Transverse colon (tissue), 4 donors: ENCODE measurements around the gene CHADL. TPM values are rescaled to one million over a fixed set of nuclear protein-coding genes. Genes with fewer than 3 reads are reported as not detected.
A peak's percentile ranks its signal among the peaks of the same experiment; 100 is the strongest.

Experiments
- DNase-seq: peaks from one replicate; pipeline ENCODE4 v3.0.0-alpha.2; 2019
- H3K27ac ChIP-seq, 4 donors: fragments of 200-600 bp; sonication (generic); 2 replicates each; pipeline ENCODE4 v1.5.1; 2016 to 2018; ENCODE audit warnings: inconsistent platforms in 4 of 4
- H3K27me3 ChIP-seq: fragments of 200-600 bp; sonication (generic); 2 replicates; pipeline ENCODE4 v1.5.1; 2017; ENCODE audit warnings: inconsistent platforms
- H3K36me3 ChIP-seq, 4 donors: fragments of 200-600 bp; sonication (generic); 2 replicates each; pipeline ENCODE4 v1.5.1; 2017 to 2019; ENCODE audit warnings: inconsistent platforms in 4 of 4
- H3K4me1 ChIP-seq, 4 donors: fragments of 200-600 bp; sonication (generic); 2 replicates each; pipeline ENCODE4 v1.5.1; 2017 to 2020; ENCODE audit warnings: inconsistent platforms in 4 of 4
- H3K4me3 ChIP-seq, 4 donors: fragments of 200-600 bp; sonication (generic); 1 replicate in 1 of 4; 2 replicates in 3 of 4; pipeline versions ENCODE4 v1.5.1 to v1.6.1; 2017 to 2019; ENCODE audit warnings: inconsistent platforms in 4 of 4
- H3K9me3 ChIP-seq, 2 donors: fragments of 200-600 bp; sonication (generic); 2 replicates each; pipeline ENCODE4 v1.5.1; 2017 to 2019; ENCODE audit warnings: inconsistent platforms in 2 of 2
- EP300 ChIP-seq: sonication (generic); formaldehyde crosslinking; IDR thresholded peaks from one replicate; pipeline ENCODE4 v1.6.1; 2017; ENCODE audit warnings: antibody characterized with exemption, low read depth
- POLR2A ChIP-seq: fragments of 450-650 bp; IDR thresholded peaks from one replicate; pipeline ENCODE4 v1.6.1; 2016; ENCODE audit warnings: antibody characterized with exemption, mild to moderate bottlenecking, moderate library complexity
- POLR2AphosphoS5 ChIP-seq, 3 donors: sonication (generic); formaldehyde crosslinking; IDR thresholded peaks; one replicate each; pipeline ENCODE4 v1.6.1; 2016; ENCODE audit warnings: antibody characterized with exemption in 3 of 3
- WGBS, 2 donors: methylation state at CpG; one replicate each; pipeline ENCODE4 v1.1.5; 2018; ENCODE audit warnings: low coverage in 1 of 2; 5-methylcytosine and 5-hydroxymethylcytosine counted together
- in situ Hi-C, 4 donors: fragments of 200-750 bp; cut with MboI; loops; one replicate each; pipeline versions ENCODE4 v1.15.0 to v1.15.1; 2017; ENCODE audit warnings: low sequenced_read_pairs in 3 of 4, low pct_ligation_motif_present in 1 of 4, low pct_unique_long_range_greater_than_20kb in 1 of 4
- intact Hi-C: fragments of 100-400 bp; cut with DNase I; formaldehyde crosslinking; loops from one replicate; pipeline ENCODE4 v1.15.1; 2023; ENCODE audit warnings: low total_unique reads
- total RNA-seq, 4 donors: library from RNA; depleted of rRNA; stranded (reverse); fragments of >200 nt; gene quantifications; one replicate each; pipeline ENCODE4 v1.1.0, GENCODE V29; 2016
- TF ChIP-seq, protein P1 (sequence below), 5 experiments: fragments of 200-600 bp in 3 of 5; fragments of 450-650 bp in 2 of 5; sonication (generic) in 3 of 5; IDR thresholded peaks; 1 replicate in 2 of 5; 2 replicates in 3 of 5; pipeline ENCODE4 v1.5.1; 2016 to 2017; ENCODE audit warnings: antibody characterized with exemption in 5 of 5, inconsistent platforms in 3 of 5, mild to moderate bottlenecking in 2 of 5, moderate library complexity in 1 of 5

The CHADL gene
- total RNA-seq, 4 donors from 2014 or later = 3.0 to 20.6 (median 5.3) TPM

DNA sequence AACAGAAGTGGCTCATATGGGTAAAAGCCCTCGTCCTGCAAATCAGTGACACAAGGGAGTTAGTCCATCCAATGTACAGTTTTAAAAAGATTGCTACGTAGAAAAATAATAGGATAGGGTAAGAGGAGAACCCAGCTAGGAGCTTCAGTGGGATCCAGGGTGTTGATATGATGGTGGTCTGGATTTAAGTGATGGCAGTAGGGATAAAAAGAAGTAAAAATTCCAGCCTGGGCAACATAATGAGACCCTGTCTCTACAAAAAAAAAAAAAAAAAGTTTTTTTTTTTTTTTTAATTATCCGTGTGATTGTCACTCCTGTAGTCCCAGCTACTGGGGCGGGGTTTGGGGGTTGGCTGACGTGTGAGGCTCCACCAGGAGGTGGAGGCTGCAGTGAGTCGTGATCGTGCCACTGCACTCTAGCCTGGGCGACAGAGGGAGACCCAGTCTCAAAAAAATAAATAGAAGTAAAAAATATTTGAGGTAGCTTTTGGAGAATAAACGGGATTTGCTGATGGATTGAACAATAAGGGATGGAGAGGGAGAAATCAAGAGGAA is 42.6 kb downstream of the CHADL start:
- peak overlapping the region; percentile 44 to 84 (median 56) for H3K4me3 ChIP-seq
- H3K4me1 ChIP-seq = peaks cover 10 to 14% (median 12%) of the 10 kb centered on the region in 4 donors
- H3K36me3 ChIP-seq = no peaks in the 10 kb centered on the region
- intact Hi-C loops (no loop called here), in situ Hi-C loops (no loop called here)
- H3K27me3 ChIP-seq = no peaks in the 10 kb centered on the region
- H3K27ac ChIP-seq = peak overlapping the region; percentile 55 to 74 (median 67)
- no peaks in the 10 kb centered on the region for H3K9me3 ChIP-seq
- DNase-seq = peak; percentile 56
- TF ChIP-seq, protein P1, sequence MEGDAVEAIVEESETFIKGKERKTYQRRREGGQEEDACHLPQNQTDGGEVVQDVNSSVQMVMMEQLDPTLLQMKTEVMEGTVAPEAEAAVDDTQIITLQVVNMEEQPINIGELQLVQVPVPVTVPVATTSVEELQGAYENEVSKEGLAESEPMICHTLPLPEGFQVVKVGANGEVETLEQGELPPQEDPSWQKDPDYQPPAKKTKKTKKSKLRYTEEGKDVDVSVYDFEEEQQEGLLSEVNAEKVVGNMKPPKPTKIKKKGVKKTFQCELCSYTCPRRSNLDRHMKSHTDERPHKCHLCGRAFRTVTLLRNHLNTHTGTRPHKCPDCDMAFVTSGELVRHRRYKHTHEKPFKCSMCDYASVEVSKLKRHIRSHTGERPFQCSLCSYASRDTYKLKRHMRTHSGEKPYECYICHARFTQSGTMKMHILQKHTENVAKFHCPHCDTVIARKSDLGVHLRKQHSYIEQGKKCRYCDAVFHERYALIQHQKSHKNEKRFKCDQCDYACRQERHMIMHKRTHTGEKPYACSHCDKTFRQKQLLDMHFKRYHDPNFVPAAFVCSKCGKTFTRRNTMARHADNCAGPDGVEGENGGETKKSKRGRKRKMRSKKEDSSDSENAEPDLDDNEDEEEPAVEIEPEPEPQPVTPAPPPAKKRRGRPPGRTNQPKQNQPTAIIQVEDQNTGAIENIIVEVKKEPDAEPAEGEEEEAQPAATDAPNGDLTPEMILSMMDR (IDR thresholded peaks at IDR 0.05) = peak in 1 of 5 experiments; percentile 12
- TF ChIP-seq POLR2A = no peak
- 2% methylated on average over 9 of the region's 9 CpGs for WGBS, 2 donors

DNA sequence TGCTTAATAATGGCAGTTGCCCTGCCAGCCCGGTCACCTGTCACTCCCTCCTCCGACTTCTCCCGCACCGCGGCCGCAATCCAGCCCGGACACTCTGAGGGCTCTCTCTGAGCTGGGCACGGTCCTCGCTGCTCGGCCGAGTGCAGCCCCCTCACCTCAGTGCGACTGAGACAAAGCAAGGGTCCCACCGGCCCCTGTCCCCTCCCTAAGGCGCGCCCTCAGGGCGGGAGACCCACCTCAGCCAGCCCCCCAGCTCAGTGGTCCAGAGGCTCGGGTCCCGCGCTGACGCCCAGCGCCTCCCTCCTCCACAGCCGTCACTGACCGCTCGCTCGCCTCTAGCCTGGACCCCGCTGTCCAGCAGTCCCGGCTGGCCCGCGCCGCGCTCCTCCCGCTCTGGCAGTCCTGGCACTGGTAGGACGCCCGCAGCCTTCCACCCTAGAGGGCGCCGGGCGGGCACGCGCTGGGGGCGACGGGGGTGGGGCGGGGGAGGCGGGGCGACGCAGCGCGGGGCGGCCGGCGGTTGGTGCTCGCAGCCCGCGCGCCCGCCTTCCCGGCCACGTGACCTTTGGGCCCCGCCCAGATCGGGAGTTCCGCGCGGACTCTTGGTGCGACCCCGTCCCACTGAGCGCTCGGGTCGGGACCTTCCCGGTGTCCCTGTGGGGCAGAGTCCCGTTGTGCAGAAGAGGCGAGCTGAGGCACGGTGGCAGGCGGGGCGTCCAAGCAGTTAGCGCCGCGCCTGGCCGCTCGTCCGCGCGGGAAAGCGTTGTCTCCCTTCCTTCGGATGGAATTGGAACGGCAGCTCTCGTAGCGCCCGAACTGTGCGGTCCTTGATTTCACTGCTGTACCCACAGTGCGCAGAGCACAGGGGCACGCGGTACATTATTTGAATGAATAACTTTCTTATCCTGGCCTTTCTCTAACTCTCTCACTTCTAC is 43.4 kb downstream of the CHADL start:
- peak overlapping the region; percentile 55 to 74 (median 67) for H3K27ac ChIP-seq
- TF ChIP-seq POLR2A (no peak), POLR2AphosphoS5 (IDR thresholded peaks at IDR 0.05) (peak in 2 of 3 donors; percentile 21 to 57)
- TF ChIP-seq, protein P1 (IDR thresholded peaks at IDR 0.05) = peak in 2 of 5 experiments; percentile 13 to 33
- H3K4me3 ChIP-seq = peak overlapping the region; percentile 44 to 84 (median 56)
- H3K27me3 ChIP-seq = no peaks in the 10 kb centered on the region
- 0 to 1% methylated on average over 4 to 41 of the region's 91 CpGs for WGBS, 2 donors
- DNase-seq = peak; percentile 88
- peaks cover 10 to 14% (median 12%) of the 10 kb centered on the region in 4 donors for H3K4me1 ChIP-seq
- no peaks in the 10 kb centered on the region for H3K9me3 ChIP-seq
- in situ Hi-C loops (no loop called here), intact Hi-C loops (no loop called here)
- no peaks in the 10 kb centered on the region for H3K36me3 ChIP-seq

DNA sequence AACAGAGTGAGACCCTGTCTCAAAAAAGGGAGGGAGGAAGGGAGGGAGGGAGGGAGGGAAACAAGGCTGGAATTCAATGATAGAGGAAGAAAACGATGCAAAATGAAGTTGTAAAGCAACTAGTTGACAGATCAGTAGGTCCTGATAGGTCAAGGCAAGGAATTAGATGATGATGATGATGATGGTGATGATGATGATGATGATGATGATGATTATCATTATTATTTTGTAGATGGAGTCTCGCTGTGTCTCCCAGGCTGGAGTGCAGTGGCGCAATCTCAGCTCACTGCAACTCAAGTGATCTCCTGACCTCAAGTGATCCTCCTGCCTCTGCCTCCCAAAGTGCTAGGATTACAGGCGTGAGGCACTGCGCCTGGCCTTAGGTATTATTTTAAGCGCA is 46.9 kb downstream of the CHADL start:
- Histone ChIP-seq H3K27me3 (no peaks in the 10 kb centered on the region), H3K36me3 (no peaks in the 10 kb centered on the region), H3K9me3 (no peaks in the 10 kb centered on the region), H3K4me1 (peaks cover 10 to 14% (median 11%) of the 10 kb centered on the region in 4 donors), H3K27ac (no peak overlapping the region), H3K4me3 (no peak overlapping the region)
- intact Hi-C loops = no loop called here
- in situ Hi-C loops = no loop called here
- no peak for DNase-seq
- TF ChIP-seq POLR2A (no peak), POLR2AphosphoS5 (IDR thresholded peaks at IDR 0.05) (no peak), EP300 (no peak)
- TF ChIP-seq, protein P1 (IDR thresholded peaks at IDR 0.05) = no peak
- WGBS, 2 donors = 89% methylated on average over 3 to 6 of the region's 6 CpGs

DNA sequence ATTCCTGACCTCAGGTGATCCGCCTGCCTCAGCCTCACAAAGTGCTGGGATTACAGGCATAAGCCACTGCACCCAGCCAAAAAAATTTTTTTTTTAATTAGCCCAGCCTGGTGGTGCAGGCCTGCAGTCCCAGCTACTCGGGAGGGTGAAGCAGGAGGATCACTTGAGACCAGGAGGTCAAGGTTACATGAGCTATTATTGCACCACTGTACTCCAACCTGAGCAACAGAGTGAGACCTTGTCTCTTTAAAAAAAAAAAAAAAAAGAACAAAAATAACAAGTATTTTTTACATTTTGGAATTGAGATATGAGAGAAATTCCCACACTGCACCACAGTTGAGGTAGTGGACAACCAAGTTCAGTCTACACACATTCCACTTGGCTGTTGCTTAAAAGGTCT is 49.3 kb downstream of the CHADL start:
- DNase-seq = no peak
- H3K4me3 ChIP-seq = no peak overlapping the region
- H3K36me3 ChIP-seq = no peaks in the 10 kb centered on the region
- WGBS, 2 donors = 40 to 86% methylated on average over 1 to 2 of the region's 2 CpGs
- intact Hi-C loops (no loop called here), in situ Hi-C loops (no loop called here)
- H3K9me3 ChIP-seq = no peaks in the 10 kb centered on the region
- peaks cover 0 to under 1% (median 0%) of the 10 kb centered on the region in 4 donors for H3K4me1 ChIP-seq
- H3K27me3 ChIP-seq = no peaks in the 10 kb centered on the region
- TF ChIP-seq, protein P1 (IDR thresholded peaks at IDR 0.05) = no peak
- TF ChIP-seq POLR2A = no peak
- no peak for TF ChIP-seq POLR2AphosphoS5 (IDR thresholded peaks at IDR 0.05)
- TF ChIP-seq EP300 = no peak
- no peak overlapping the region for H3K27ac ChIP-seq
